GM21367 (cell line): ENCODE measurements around the gene KIF18B.

Source experiments
- ATAC-seq: cut with Tn5 transposase; IDR thresholded peaks from one replicate; pipeline ENCODE4 v1.9.1; 2021; ENCODE audit not compliant: unreplicated experiment

Gene KIF18B

GRCh38 chr17:44919885-44920564, 27.5 kb downstream of the KIF18B start:
- ATAC-seq: no peak

DNA sequence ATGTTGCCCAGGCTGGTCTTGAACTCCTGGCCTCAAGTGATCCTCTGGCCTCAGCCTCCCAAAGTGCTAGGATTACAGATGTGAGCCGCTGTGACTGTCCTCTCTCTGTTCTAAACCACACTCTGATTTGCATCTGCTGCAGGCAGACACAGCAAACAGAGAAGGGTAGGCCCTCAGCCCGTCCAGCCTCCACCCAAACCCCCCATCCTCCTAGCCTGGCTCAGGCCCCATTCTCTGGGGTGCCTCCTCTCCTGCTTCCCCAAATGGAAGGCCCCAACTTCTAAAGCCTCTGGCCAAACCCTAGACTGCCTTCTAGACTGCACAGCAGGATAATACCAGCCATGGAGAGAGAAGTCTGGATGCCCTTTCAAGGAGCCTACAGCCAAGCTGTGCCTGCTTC, 28.2 kb downstream of the KIF18B start:
- ATAC-seq: no peak

DNA sequence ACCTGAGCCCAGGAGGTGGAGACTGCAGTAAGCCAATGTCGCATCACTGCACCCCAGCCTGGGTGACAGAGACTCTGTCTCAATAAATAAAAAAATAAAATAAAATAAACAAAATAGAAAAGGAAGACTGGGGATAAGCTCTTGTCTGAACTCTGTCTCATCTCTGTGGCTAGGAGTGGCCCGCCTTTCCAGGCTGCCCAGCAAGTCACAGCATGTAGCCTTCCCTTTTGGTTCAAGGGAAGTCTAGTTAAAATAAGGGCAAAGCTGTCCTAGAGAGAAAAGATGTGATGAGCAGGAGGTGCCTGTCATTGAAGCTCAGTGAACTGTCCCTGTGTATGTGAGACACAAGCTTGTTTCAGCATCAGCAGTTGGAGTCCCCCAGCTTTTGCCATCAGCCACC, 29.6 kb downstream of the KIF18B start:
- no peak for ATAC-seq

GRCh38 chr17:44917456-44917855, 30.1 kb downstream of the KIF18B start:
- ATAC-seq: no peak

DNA sequence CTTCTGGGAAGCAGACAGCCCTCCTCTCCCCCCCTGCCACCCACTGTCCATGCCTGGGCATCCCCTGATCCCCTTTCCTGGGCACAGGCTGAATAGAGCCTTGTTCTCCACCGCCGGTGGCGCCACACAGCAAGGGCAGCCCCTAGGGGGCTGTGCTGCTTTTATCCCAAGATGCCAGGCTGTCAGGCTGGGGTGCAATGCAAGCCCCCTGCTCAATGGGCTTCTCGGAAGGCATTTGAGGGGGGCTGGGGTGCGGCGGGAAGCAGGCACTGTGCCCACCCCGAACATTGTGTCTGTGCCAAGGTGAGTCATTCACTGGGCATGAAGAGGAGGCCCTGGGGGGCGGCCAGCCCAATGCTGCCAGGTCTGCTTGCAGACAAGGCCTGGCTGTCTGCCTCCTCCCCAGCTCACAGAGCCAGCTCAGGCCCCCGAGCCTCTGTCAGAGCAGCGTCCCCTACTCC, 30.8 kb downstream of the KIF18B start:
- no peak for ATAC-seq

DNA sequence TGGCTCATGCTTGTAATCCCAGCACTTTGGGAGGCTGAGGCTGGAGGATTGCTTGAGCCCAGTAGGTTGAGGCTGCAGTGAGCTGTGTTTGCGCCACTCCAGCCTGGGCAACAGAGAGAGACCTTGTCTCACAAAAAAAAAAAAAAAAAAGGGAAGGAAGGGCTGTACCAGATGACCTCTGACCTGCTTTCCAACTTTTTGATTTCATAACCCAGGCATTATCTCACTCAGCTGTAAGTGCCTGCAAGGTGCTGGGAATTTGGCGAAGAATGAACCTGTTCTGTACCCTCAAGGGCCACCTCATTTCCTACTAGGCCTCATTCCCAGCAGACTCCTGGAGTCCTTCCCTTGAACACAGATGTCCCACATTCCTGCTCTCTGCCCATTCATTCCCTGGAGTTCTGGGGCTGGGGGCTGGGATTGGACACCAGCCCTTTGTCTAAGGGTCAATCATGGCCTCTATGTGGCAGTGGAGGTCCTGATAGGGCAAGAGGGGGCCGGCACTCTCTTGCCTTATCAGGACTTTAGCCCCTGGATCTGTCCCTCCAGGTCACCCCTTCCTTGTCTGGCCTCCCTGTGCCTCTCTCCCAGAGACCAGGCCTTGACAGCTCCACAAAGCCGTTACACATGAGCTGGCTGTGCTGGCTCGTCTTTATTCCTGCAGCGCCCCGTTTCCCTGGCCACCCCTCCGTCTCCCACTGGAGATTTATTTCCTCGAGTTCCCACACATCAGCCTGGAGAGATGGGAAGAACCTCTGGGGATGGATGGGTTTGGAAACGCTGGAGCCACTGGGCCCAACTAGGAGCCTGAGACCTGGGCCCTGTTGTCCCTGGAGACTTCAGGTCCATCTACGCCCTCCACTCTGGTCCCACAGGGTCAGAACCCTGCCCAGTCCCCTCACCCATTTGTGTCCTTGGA, 31.5 kb downstream of the KIF18B start:
- ATAC-seq: no peak

- ATAC-seq: no peak
These were observed 32.2 kb downstream of the KIF18B start, which contains the start of gene GFAP for GRCh38 chr17:44915321-44915726. GFAP (minus strand) TSS chr17:44915500; CDS start chr17:44915486, 14 bp downstream.

DNA sequence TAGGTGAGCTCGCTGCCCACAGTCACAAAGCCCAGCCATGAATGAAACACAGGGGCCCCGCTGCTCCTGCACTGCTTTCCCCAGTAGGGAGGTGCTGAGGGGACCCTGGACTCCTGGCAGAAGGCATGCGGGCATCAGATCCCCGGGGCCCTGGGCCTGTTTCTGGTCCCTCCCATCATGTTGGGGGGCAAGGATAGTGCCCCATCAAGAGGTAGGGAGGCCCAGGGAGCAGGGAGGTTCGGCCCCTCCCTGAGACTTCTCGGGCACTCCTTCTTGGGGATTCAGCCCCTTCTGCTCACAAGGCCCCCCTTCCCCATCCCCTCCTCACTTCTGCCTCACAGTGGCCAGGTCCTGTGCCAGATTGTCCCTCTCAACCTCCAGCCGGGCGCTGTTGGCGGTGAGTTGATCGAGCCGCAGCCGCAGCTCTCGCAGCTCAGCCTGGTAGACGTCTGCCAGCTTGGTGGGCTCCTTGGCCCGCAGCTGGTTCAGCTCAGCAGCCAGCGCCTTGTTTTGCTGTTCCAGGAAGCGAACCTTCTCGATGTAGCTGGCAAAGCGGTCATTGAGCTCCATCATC, 32.8 kb downstream of the KIF18B start:
- ATAC-seq: no peak

- ATAC-seq: no peak
These were observed 33.4 kb downstream of the KIF18B start for GRCh38 chr17:44914148-44914547.

DNA sequence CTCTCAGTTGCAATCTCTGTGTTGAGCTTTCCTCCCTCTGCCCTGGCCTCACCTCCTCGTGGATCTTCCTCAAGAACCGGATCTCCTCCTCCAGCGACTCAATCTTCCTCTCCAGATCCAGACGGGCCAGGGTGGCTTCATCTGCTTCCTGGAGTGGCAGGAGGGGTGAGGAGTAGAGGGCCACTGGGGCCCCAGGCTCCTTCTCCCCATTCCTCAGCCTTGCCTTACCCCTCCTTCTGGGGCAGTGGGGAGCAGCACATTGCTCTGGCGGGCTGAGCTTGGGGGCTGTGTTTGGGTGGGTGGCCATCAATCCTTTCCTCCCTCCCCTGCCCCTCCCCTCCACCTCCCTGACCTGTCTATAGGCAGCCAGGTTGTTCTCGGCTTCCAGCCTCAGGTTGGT, 33.9 kb downstream of the KIF18B start:
- ATAC-seq: no peak

DNA sequence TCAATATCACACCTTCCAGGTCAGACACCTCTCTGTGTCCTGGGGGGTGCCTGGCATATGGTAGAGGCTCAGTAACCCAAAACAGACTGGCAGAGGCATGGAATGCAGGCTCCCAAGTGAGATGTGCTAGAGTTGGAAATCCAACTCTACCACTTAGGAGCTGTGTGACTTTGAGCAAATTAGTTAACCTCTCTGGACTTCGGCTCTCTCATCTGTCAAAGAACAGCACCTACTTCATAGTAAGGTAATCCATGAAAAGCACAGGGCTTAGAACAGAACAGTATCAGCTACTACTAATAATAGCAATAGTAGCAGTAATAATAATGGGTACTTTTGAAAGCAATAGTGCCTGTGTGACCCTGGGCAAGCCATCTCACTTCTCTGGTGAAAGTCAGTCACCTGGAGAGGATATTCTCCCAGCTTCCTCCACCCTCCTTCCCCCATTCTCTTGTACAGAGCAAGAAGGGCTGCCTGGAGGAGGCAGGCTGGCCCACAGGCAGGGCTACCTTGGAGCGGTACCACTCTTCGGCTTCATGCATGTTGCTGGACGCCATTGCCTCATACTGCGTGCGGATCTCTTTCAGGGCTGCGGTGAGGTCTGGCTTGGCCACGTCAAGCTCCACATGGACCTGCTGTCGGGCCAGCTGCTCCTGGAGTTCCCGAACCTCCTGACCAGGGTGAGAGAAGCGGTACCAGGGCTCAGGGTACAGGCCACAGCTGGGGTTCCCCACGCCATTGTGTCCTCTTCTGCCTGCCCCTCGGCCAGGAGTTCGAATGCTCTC, 34.6 kb downstream of the KIF18B start:
- no peak for ATAC-seq

DNA sequence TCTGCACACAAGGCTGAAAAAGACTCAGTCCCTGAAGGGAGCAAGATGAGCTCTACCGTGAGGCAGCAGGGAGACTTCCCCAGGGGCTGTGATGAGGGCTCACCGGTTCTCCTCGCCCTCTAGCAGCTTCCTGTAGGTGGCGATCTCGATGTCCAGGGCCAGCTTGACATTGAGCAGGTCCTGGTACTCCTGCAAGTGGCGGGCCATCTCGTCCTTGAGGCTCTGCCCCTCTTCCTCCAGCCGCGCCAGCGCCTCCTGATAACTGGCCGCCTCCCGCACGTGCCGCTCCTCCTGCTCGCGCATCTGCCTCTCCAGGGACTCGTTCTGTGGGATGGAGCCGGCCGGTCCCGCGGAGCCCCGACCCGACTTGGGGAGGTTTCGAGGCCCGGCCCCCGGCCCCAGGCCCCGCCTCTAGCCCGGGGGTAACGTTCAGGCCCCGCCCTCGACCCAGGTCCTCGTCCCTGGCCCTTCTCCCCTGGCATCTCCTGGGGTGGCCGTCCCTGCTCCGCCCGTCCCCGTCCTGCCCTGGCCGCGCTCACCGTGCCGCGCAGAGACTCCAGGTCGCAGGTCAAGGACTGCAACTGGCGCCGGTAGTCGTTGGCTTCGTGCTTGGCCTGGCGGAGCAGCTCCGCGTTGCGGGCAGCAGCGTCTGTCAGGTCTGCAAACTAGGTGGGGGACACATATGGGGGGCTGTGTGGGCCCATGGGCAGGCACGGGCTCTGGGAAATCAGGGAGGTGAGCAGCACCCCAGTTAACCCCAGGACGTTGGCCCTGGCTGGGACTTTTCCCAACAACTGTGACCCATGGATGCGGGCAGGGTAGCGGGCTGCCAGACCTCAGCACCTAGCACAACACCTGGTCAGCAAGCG, 36.2 kb downstream of the KIF18B start:
- no peak for ATAC-seq

GRCh38 chr17:44910231-44911106, 37.1 kb downstream of the KIF18B start:
- ATAC-seq: no peak

DNA sequence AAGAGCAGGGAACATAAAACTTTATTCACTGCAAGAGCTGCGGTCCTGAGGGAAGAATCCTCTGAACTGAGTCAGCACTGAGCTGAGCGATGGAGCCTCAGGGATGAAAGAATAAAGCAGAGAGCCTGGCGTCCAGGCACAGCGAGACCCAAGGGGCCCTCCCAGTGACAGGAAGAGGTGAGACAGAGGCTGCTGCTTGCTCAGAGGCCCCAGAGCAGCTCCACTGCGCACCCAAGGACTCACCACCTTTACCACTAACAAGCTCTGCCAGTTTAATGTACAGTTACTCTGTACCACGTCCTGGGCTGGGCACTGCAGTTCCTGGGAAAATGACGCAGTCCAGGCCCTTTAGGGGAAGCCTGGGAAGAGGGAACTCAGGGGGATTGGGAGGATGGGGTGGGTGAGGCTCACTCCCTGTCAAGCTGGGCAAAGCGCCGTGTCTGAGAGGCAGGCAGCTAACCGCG, 37.9 kb downstream of the KIF18B start:
- no peak for ATAC-seq

DNA sequence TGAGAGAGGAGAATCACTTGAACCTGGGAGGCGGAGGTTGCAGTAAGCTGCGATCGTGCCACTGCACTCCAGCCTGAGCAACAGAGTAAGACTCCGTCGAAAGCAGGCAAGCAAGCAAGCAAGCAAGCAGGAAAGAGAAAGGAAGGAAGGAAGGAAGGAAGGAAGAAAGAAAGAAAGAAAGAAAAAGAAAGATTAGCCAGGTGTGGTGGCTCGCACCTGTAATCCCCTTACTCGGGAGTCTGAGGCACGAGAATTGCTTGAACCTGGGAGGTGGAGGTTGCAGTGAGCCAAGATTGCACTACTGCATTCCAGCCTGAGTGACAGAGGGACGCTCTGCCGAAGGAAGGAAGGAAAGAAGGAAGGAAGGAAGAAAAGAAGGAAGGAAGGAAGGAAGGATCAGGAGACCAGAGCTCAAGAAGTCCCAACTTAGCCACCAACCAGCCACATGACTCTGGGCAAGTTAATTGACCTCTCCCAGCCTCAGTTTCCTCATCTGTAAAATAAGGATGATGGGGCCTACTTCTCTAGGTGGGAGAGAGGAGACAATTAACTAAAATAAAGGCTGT, 38.7 kb downstream of the KIF18B start:
- ATAC-seq: no peak

GRCh38 chr17:44907729-44908470, 39.7 kb downstream of the KIF18B start:
- ATAC-seq: no peak

- ATAC-seq: no peak
These were observed 40.5 kb downstream of the KIF18B start for GRCh38 chr17:44906763-44907728.
